ENCODE measurements around the gene CGB7. TPM values are rescaled to one million over a fixed set of nuclear protein-coding genes. Genes with fewer than 3 reads are reported as not detected.

CGB7 gene
- total and polyA plus RNA-seq, 12 donors = 0.13 to 0.97 (median 0.21) TPM; not detected in 8

DNA sequence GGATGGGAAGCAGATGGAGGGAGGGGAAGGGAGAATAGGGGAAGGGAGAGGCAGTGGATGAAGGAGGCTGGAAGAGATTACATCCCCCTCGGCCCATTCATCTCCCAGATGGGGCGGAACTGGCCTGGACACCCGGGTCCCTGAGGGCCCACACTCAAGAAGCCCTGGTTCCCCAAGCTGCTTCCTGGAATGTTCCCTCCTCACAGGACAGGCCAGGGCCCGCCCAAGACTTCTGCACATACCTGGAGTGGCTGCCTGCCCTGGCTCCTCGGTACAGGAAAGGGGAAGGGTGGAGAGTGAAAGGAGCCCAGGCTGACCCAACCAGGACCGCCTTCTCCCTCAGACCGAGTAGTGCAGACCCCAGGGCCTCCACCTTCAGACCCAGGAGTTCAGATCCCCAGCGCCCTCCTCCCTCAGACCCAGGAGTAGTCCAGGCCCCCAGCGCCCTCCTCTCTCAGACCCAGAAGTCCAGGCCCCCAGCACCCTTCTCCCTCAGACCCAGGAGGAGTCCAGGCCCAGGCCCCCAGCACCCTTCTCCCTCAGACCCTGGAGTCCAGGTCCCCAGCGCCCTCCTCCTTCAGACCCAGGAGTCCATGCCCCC is 6.6 kb upstream of the CGB7 start:
- intact Hi-C loops (cut with DNase I) = no loop called here
- no peak for TF ChIP-seq POLR2A (IDR thresholded peaks at IDR 0.05)
- TF ChIP-seq, protein P1, sequence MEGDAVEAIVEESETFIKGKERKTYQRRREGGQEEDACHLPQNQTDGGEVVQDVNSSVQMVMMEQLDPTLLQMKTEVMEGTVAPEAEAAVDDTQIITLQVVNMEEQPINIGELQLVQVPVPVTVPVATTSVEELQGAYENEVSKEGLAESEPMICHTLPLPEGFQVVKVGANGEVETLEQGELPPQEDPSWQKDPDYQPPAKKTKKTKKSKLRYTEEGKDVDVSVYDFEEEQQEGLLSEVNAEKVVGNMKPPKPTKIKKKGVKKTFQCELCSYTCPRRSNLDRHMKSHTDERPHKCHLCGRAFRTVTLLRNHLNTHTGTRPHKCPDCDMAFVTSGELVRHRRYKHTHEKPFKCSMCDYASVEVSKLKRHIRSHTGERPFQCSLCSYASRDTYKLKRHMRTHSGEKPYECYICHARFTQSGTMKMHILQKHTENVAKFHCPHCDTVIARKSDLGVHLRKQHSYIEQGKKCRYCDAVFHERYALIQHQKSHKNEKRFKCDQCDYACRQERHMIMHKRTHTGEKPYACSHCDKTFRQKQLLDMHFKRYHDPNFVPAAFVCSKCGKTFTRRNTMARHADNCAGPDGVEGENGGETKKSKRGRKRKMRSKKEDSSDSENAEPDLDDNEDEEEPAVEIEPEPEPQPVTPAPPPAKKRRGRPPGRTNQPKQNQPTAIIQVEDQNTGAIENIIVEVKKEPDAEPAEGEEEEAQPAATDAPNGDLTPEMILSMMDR (IDR thresholded peaks at IDR 0.05) = no peak
- WGBS, 4 donors = 59 to 71% (median 67%) methylated on average over 3 to 10 of the region's 10 CpGs
- Histone ChIP-seq H3K36me3 (replicated peaks in 1 of 2) (no peaks in the 10 kb centered on the region), H3K4me3 (no peak overlapping the region), H3K27ac (no peak overlapping the region), H3K9me3 (replicated peaks in 1 of 3) (no peaks in the 10 kb centered on the region), H3K4me1 (replicated peaks in 1 of 2) (peaks cover 0 to 6% of the 10 kb centered on the region in 2 donors), H3K27me3 (peaks cover 6% of the 10 kb centered on the region)
- no peak for DNase-seq

DNA sequence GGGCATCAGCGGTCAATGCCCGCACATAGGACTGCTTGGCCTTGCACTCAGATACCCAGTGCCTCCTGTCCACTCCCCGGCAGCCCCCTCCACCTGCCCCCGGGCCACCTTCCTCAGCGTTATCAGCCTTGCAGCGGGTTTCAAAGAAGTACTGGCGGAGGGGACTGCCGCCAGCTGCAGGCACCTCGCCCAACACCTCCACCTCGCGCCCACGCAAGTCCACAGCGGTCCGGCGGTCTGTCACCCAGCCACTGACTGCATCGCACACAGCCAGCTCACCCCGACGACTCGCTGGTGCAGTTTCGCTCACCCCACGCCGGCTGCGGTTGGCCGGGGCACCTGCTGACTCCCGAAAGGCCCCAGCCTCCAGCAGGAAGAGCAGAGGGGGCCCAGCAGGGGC is 3.9 kb upstream of the CGB7 start:
- DNase-seq = no peak
- TF ChIP-seq POLR2A (IDR thresholded peaks at IDR 0.05) = no peak
- TF ChIP-seq, protein P1 (IDR thresholded peaks at IDR 0.05) = no peak
- WGBS, 4 donors = 73 to 80% (median 76%) methylated on average over 1 to 25 of the region's 25 CpGs; no CpG with 5 or more reads in 1 of the 4 donors
- intact Hi-C loops (cut with DNase I) = no loop called here
- no peaks in the 10 kb centered on the region for H3K36me3 ChIP-seq (replicated peaks in 1 of 2)
- H3K4me1 ChIP-seq (replicated peaks in 1 of 2) = peaks cover 0 to 22% of the 10 kb centered on the region in 2 donors
- no peaks in the 10 kb centered on the region for H3K9me3 ChIP-seq (replicated peaks in 1 of 3)
- H3K27ac ChIP-seq = no peak overlapping the region
- H3K4me3 ChIP-seq = no peak overlapping the region
- peaks cover 10% of the 10 kb centered on the region for H3K27me3 ChIP-seq

DNA sequence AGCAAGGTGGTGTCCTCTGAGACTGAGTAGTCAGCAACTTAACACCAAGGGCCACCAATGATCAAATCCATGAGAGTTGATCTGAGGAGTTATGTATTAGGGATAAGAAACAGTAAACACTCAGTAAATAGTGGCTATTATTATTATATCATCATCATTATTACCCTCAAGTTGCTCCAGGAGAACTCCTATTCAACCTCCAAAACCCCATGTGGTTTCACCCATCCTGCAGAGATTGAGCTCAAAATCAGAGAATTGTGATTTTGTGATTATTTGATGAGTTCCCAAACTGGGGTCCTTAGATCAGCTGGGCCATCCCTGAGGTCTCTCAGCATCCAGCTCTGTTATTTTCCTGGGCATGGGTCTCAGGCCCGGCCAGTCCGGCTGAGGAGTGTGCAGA is 3.5 kb upstream of the CGB7 start:
- H3K36me3 ChIP-seq (replicated peaks in 1 of 2) = no peaks in the 10 kb centered on the region
- H3K4me3 ChIP-seq = no peak overlapping the region
- 80 to 100% (median 98%) methylated on average over 2 of the region's 2 CpGs for WGBS, 4 donors
- H3K27me3 ChIP-seq = peaks cover 10% of the 10 kb centered on the region
- no peak for TF ChIP-seq POLR2A (IDR thresholded peaks at IDR 0.05)
- TF ChIP-seq, protein P1 (IDR thresholded peaks at IDR 0.05) = no peak
- intact Hi-C loops (cut with DNase I) = no loop called here
- no peaks in the 10 kb centered on the region for H3K9me3 ChIP-seq (replicated peaks in 1 of 3)
- H3K27ac ChIP-seq = no peak overlapping the region
- DNase-seq = no peak
- peaks cover 0 to 26% of the 10 kb centered on the region in 2 donors for H3K4me1 ChIP-seq (replicated peaks in 1 of 2)

DNA sequence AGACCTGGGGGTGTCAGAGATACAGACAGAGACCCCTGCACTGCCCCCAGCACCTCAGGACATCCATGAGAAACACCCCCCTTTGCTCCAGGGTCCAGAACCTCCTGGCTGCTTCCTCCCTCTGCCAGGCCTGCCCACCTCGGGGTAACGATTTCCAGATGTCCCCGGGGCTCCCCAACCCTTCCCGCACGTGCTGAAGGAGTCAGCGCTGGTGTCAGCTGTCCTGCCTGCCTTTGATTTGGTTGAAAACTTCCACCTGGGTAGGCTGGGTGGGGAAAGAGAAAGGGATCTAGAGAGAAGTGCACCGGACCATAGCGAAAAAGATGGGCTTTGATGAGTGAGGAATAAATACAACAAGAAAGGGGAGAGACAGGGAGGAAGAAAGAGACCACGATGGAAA is 1.5 kb upstream of the CGB7 start:
- Histone ChIP-seq H3K27me3 (peaks cover 5% of the 10 kb centered on the region), H3K4me3 (no peak overlapping the region), H3K27ac (no peak overlapping the region), H3K4me1 (replicated peaks in 1 of 2) (peaks cover 0 to 22% of the 10 kb centered on the region in 2 donors), H3K9me3 (replicated peaks in 1 of 3) (no peaks in the 10 kb centered on the region), H3K36me3 (replicated peaks in 1 of 2) (no peaks in the 10 kb centered on the region)
- TF ChIP-seq, protein P1 (IDR thresholded peaks at IDR 0.05) = no peak
- TF ChIP-seq POLR2A (IDR thresholded peaks at IDR 0.05) = no peak
- DNase-seq = no peak
- 56 to 65% (median 61%) methylated on average over 9 of the region's 9 CpGs for WGBS, 4 donors
- intact Hi-C loops (cut with DNase I) = no loop called here

Data from adrenal gland (tissue), 12 donors.